HepG2 (cell line): Measurements from ENCODE around the gene DIAPH3. TPM values are rescaled to one million over a fixed set of nuclear protein-coding genes. Genes with fewer than 3 reads are reported as not detected.

Source experiments
- ATAC-seq: fragments of 200-7000 bp; cut with Tn5 transposase; 3 replicates; pipeline ENCODE4 v1.9.1; 2020; ENCODE audit warnings: mild to moderate bottlenecking, moderate library complexity
- BruUV-seq: library from RNA; stranded (reverse); fragments of 400-500 nt; replicated peaks from 2 replicates; lab custom pipeline; 2021; lab: Mats Ljungman, UMichigan
- CTCF ChIA-PET: fragments of 300-600 bp; formaldehyde crosslinking; extraction: SDS; loops from one replicate; lab custom pipeline; 2021; ENCODE audit warnings: low total read pairs, inconsistent platforms, low intra/inter-chr PET ratio; lab: Yijun Ruan, JAX
- POLR2A ChIA-PET: fragments of 350-600 bp; sonication (Branson Sonifier 250); formaldehyde crosslinking; loops from one replicate; lab custom pipeline; 2020; ENCODE audit warnings: antibody characterized with exemption, inconsistent platforms; lab: Yijun Ruan, JAX
- DNase-seq: peaks from one replicate; pipeline ENCODE4 v3.0.0-alpha.2; 2015; ENCODE audit warnings: low spot score
- FAIRE-seq: peaks from 3 replicates; lab custom pipeline; 2011; peaks lifted over from hg19 to GRCh38; lab: Jason Lieb, UNC
- H2AFZ ChIP-seq: one replicate; pipeline ENCODE4 v1.6.1; 2011; ENCODE audit warnings: low read length, inconsistent platforms
- H3K27ac ChIP-seq: fragments of 300-600 bp; 3 replicates; pipeline ENCODE4 v1.8.0; 2011; ENCODE audit warnings: mixed run types, mild to moderate bottlenecking, mixed read lengths, low read length, inconsistent platforms; ENCODE audit not compliant: insufficient read depth; ENCODE audit errors: extremely low read length
- H3K27me3 ChIP-seq, 2 experiments: fragments of 200-600 bp in 1 of 2; 2 replicates in 1 of 2; 3 replicates in 1 of 2; pipeline versions ENCODE4 v1.6.0 to v1.8.0; 2011; ENCODE audit warnings: low read length in 2 of 2, mild to moderate bottlenecking in 2 of 2, moderate library complexity in 2 of 2, inconsistent platforms in 1 of 2; ENCODE audit not compliant: insufficient read depth in 2 of 2, control insufficient read depth in 1 of 2
- H3K36me3 ChIP-seq, 2 experiments: fragments of 200-600 bp in 1 of 2; replicated peaks in 1 of 2; 2 replicates in 1 of 2; 3 replicates in 1 of 2; pipeline versions ENCODE4 v1.5.1 to v1.8.0; 2011; ENCODE audit warnings: low read length in 2 of 2, inconsistent platforms in 1 of 2; ENCODE audit not compliant: insufficient read depth in 2 of 2, control insufficient read depth in 1 of 2
- H3K4me1 ChIP-seq: 2 replicates; pipeline ENCODE4 v1.5.1; 2012; ENCODE audit warnings: low read length, inconsistent platforms; ENCODE audit not compliant: insufficient read depth
- H3K4me2 ChIP-seq: 2 replicates; pipeline ENCODE4 v1.6.0; 2011; ENCODE audit warnings: low read depth, low read length, inconsistent platforms
- H3K4me3 ChIP-seq, 3 experiments: fragments of 200-600 bp in 1 of 3; sonication (generic), shearing (Covaris generic) in 1 of 3; replicated peaks in 1 of 3; 2 replicates each; pipeline ENCODE4 v1.5.1; 2011 to 2016; ENCODE audit warnings: low read length in 3 of 3, inconsistent platforms in 2 of 3, low read depth in 2 of 3, mild to moderate bottlenecking in 2 of 3, control low read depth in 1 of 3, mixed read lengths in 1 of 3; ENCODE audit not compliant: insufficient read depth in 1 of 3
- H3K79me2 ChIP-seq: one replicate; pipeline ENCODE4 v1.6.1; 2011; ENCODE audit warnings: low read length, inconsistent platforms; ENCODE audit not compliant: insufficient read depth
- H3K9ac ChIP-seq: 2 replicates; pipeline ENCODE4 v1.6.0; 2011; ENCODE audit warnings: mild to moderate bottlenecking, low read depth, low read length, inconsistent platforms; ENCODE audit not compliant: insufficient read depth
- H3K9me3 ChIP-seq: 2 replicates; pipeline ENCODE4 v1.5.1; 2012; ENCODE audit warnings: mild to moderate bottlenecking, low read length
- H4K20me1 ChIP-seq: 2 replicates; pipeline ENCODE4 v1.6.0; 2011; ENCODE audit warnings: inconsistent platforms, mild to moderate bottlenecking, low read length, moderate library complexity; ENCODE audit not compliant: insufficient read depth
- CBX5 ChIP-seq: sonication (generic); formaldehyde crosslinking; IDR thresholded peaks from 2 replicates; pipeline ENCODE4 v1.4.0; 2020; ENCODE audit warnings: missing genetic modification reagents, borderline replicate concordance
- MLXIP ChIP-seq: sonication (generic); formaldehyde crosslinking; IDR thresholded peaks from 2 replicates; pipeline ENCODE4 v1.9.0; 2021; ENCODE audit warnings: missing genetic modification reagents, borderline replicate concordance
- SP140L ChIP-seq: sonication (generic); formaldehyde crosslinking; IDR thresholded peaks from 2 replicates; pipeline ENCODE4 v1.4.0; 2020; ENCODE audit warnings: missing genetic modification reagents, borderline replicate concordance
- SRY ChIP-seq: sonication (generic); formaldehyde crosslinking; IDR thresholded peaks from 2 replicates; pipeline ENCODE4 v1.8.0; 2022; ENCODE audit warnings: mild to moderate bottlenecking, missing genetic modification reagents
- TEF ChIP-seq: sonication (generic); formaldehyde crosslinking; IDR thresholded peaks from 2 replicates; pipeline ENCODE4 v1.5.0; 2020; ENCODE audit warnings: missing genetic modification reagents
- YY1 ChIP-seq: IDR thresholded peaks from 2 replicates; pipeline ENCODE4 v1.6.1; 2011; ENCODE audit warnings: low read length, low read depth, moderate library complexity, mild to moderate bottlenecking; ENCODE audit not compliant: insufficient read depth, insufficient replicate concordance
- ZFX ChIP-seq: sonication (generic); formaldehyde crosslinking; IDR thresholded peaks from 2 replicates; pipeline ENCODE4 v1.4.0; 2020; ENCODE audit warnings: mild to moderate bottlenecking, low read depth, missing genetic modification reagents, moderate library complexity
- ZNF263 ChIP-seq: sonication (generic); formaldehyde crosslinking; IDR thresholded peaks from 2 replicates; pipeline ENCODE4 v1.4.0; 2020; ENCODE audit warnings: missing genetic modification reagents
- ZNF296 ChIP-seq: sonication (generic); formaldehyde crosslinking; conservative IDR thresholded peaks from 2 replicates; pipeline ENCODE4 v1.5.0; 2020; ENCODE audit warnings: mild to moderate bottlenecking, missing genetic modification reagents
- ZNF512 ChIP-seq: sonication (generic); formaldehyde crosslinking; IDR thresholded peaks from 2 replicates; pipeline ENCODE4 v1.4.0; 2020; ENCODE audit warnings: mild to moderate bottlenecking, missing genetic modification reagents
- ZNF720 ChIP-seq: sonication (generic); formaldehyde crosslinking; IDR thresholded peaks from 2 replicates; pipeline ENCODE4 v1.4.0; 2020; ENCODE audit warnings: missing genetic modification reagents
- WGBS: methylation state at CpG from one replicate; pipeline ENCODE4 v1.1.6; 2017; ENCODE audit warnings: low lambda C conversion rate; 5-methylcytosine and 5-hydroxymethylcytosine counted together
- in situ Hi-C: cut with HindIII; loops from 2 replicates; pipeline ENCODE4 v1.10.0; 2017; ENCODE audit warnings: low pct_unique_long_range_greater_than_20kb; ENCODE audit not compliant: extremely low pct_ligation_motif_present
- intact Hi-C: fragments of 100-400 bp; cut with micrococcal nuclease; formaldehyde crosslinking; loops from one replicate; pipeline ENCODE4 v1.10.0; 2022; ENCODE audit not compliant: unreplicated experiment
- polyA plus RNA-seq, 8 experiments: library from polyadenylated mRNA; depleted of rRNA in 3 of 8; stranded (reverse) in 7 of 8; unstranded in 1 of 8; fragments of >200 nt; fragmentation: Illumina TruSeq in 4 of 8; extraction: Trizol in 4 of 8; gene quantifications; 2 replicates each; pipeline versions ENCODE4 v1.2.1 to v1.2.3, GENCODE V29; 2011 to 2016; ENCODE audit warnings: low read depth in 4 of 8, missing spikeins in 1 of 8, mixed read lengths in 1 of 8; ENCODE audit not compliant: insufficient read depth in 1 of 8
- total RNA-seq, 5 experiments: library from RNA; depleted of rRNA; stranded (reverse); fragments of >200 nt; fragmentation: Illumina TruSeq; extraction: Trizol; gene quantifications; 2 replicates each; pipeline ENCODE4 v1.2.3, GENCODE V29; 2016; ENCODE audit warnings: low read depth in 1 of 5

The DIAPH3 gene
- total and polyA plus RNA-seq, 2 of the 13 experiments (the other 11 are each of a cell fraction or from before 2014, with no cell fraction given) = 4.0 to 9.3 TPM

- Histone ChIP-seq H3K27me3 (no peaks in the 10 kb centered on the region), H4K20me1 (no peaks in the 10 kb centered on the region), H3K4me3 (no peak overlapping the region), H3K27ac (no peak overlapping the region), H2AFZ (no peak overlapping the region), H3K4me1 (no peaks in the 10 kb centered on the region), H3K9ac (no peak overlapping the region), H3K79me2 (no peaks in the 10 kb centered on the region), H3K4me2 (no peak overlapping the region), H3K36me3 (no peaks in the 10 kb centered on the region), H3K9me3 (no peaks in the 10 kb centered on the region)
- TF ChIP-seq SRY (CRISPR knock-in tag) = no peak
- TF ChIP-seq SP140L (CRISPR knock-in tag) = no peak
- TF ChIP-seq YY1 = no peak
- no peak for TF ChIP-seq ZNF720 (CRISPR knock-in tag)
- TF ChIP-seq TEF (CRISPR knock-in tag) = no peak
- no peak for TF ChIP-seq ZNF512 (CRISPR knock-in tag)
- TF ChIP-seq CBX5 (CRISPR knock-in tag) = no peak
- TF ChIP-seq ZNF296 = no peak
- no peak for TF ChIP-seq ZFX (CRISPR knock-in tag)
- no peak for TF ChIP-seq MLXIP
- no peak for TF ChIP-seq ZNF263
- CTCF ChIA-PET = no interaction called here
- in situ Hi-C loops = no loop called here
- POLR2A ChIA-PET = no interaction called here
- BruUV-seq = no TSS peak
- DNase-seq (no peak), FAIRE-seq (no peak), ATAC-seq (no peak)
- intact Hi-C loops = no loop called here
- 93% methylated on average over 1 of the region's 1 CpG for WGBS
These were observed 270.5 kb downstream of the DIAPH3 start for GRCh38 chr13:59893266-59893665.
